ENCODE data around the gene PLAC1.

Gene PLAC1

DNA sequence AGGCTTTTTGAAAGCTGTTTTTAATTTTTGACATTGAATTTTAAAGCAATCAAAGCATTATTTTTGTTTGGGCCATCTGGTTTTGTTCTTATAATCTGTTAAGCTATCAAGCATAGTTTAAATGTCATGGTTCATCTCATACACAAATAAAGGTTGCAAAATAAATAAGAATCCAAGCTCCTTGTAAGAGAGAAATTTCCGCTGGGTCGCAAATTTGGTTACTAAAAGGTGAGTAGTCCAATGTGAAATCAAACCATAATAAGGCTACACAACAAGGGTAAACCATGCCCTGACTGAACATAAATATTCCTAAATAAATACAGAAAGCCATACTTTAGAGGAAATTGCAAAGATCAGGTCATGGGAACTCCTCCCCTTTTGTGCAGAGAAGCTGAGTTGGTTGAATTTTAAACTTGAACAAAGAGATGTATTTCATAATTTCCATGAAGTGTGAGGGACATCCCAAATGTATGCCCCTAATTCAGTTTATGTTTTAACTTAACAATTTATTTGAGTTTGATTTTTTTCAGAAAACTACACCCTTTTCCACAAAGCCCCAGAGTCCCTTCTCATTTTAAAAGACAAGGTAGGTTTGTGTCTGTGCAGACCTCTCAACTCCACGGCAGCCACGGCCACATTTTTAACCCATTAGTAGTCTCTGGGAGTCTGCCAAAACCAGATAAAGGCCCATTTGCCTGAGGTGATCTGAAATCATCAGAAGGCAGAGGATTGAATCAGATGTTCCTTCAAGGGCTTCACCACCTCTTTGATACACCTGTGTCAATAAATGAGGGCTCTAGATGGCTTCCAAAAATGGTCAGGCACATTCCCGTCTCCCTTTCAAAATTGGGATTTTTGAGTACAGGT is 85.2 kb downstream of the PLAC1 start:
- no peak for DNase-seq

DNA sequence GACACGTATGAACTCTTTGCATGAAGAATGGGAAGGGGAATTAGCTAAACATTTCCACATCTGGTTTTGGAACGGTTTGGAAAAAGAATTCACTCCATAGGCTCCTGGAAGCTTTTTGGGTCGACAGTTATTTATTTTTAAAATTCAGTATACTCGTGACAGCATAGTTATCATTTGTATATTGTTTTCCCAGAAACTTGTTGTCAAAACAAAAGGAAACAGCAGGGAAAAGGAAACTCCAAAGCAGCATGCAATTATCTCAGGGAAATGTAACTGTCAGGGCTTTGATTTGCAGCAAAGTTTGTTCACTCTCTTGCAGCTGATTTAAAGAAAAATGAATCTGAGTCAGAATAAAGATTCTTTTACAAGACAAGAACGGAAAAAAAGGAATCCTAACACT is 86.5 kb downstream of the PLAC1 start:
- no peak for DNase-seq

DNA sequence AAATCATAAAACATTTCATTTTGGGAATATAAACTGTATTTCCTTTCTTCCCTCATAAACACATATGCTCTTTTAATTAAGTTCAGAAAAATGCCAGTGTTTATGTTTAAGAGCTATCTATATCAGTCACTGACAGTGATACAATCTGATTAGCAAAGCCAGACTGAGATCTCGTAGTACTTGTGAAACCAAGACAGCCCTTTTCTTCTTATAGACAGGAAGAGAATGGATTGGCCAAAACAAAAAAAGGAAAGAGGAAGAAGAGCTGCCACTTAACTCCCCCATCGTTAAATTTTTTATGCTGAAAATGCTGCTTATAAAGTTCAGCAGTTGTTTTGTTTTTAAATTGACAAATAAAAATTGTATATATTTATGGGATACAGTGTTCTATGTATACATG is 87.4 kb downstream of the PLAC1 start:
- no peak for DNase-seq

DNA sequence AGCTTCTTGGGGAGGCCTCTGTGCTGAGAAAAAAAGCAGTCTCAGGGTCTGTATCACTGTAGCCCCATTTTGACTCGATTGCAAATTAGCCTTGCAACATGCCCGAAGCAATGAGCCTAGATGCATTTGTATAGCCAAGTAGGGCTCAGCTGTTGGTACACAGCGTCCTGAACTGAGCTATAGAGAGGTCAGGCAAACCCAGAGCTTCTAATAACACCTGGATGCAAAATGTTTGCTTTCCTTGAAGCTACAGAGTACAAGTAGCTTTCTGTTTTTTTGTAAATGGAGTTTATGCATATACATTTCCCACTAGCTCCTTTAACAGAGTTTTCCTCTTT is 87.8 kb downstream of the PLAC1 start:
- DNase-seq, result no peak

DNA sequence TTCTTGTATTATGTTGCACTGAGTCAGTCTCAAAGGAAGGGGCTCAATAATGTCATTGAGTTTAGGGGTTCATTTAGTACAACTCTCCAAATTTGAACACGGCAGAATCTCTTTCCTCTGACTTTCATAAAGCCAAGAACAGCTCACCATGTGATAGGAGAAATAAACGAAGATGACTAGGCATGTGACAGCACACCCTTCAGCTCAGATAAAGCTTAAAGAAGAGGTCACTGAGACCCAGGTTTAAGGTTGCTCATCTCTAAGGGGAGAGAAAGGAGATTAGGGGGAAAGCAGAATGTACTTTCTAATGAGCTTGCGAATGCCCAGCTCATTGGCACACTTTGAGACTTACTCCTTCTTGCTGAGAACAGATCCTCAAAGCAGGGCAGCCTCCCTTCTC is 89.0 kb downstream of the PLAC1 start:
- DNase-seq, result no peak

DNA sequence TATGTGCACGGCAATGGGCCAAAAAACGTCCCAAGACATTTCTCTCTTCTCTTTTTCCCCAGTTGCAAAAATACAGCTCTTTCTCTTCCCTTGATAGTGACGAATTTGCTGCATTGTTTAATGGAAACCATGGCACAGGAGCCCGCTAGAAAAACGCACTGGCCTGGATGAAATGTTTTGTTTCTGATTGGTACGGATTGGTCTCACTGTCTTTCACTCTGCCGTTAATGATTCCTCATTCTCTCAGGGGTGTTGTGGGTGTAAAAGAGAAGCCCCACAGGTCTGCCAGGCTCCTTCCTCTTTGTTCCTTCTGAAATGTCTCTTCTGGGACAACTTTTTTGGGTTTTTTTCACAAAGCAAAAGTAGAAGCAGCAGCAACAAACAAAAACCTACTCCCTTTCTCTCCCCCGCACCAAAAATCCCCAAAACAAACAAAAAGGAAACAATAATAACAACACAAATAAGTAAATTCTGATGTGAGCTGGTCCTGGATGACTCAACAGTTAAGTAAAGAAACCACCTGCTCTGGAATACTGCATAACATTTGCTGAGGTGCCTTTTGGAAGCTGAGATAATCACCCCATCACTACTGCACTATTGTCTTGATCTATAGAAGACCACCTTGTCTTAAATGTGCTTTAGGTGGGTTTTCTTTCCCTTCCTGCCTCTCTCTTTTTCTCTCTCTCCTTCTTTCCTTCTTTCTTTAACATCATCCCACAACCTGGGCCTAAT is 89.8 kb downstream of the PLAC1 start:
- no peak for DNase-seq

DNA sequence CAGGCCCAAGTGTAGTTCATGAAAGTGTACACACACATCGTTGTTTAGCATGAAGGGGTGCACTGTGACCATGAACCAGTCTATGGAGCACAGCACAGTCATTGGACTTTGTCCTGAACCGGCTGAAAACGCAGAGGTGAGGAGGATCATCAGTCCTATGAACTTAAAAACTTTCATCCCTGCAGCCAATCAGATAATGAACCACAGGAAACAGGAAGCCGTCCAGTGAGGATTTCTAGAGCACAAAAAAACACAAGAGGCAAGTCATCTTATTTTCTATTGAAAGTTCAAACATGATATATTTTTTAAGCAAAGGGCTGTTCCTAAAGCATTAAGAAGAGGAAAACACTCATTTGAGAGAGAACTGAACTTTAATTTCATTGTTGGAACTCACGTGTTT is 91.8 kb downstream of the PLAC1 start:
- DNase-seq, result no peak

DNA sequence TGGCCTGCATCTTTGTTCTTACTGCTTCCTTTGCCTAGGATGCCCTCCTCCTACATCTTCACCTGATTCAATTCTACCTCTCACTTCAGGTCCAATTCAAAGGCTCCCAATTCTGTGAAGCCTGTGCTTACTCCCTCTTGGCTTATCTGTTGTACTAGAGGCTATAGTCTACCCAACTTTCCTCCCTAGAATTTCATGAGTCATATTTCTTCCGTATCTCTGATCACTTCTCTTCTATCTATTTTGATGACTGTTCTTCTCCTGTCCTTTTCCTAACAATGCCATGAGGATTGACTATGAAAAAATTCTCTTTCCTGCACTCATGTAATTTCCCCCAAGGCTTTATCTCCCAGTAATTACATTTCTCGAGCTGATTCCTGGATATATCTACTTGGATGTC is 96.3 kb downstream of the PLAC1 start:
- no peak for DNase-seq

DNA sequence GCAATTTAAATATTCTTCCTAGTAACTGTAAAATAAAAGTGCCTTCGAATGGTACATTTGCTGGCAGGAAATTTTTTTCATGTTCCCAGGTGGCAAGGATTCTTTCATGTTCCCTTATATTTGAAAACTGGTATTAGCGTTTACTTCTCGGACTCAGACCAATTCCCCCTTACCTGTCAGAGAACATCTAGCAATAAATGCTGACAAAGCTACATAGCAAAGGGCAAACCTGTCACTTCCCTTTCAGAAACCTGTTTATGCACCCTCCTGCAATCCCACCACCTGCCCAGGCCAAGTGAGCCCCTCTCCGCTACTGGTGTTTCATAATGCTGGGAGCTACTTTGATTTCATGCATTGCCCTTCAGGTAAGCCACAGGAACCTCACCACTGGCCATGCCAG is 100.1 kb downstream of the PLAC1 start:
- DNase-seq, result no peak

DNA sequence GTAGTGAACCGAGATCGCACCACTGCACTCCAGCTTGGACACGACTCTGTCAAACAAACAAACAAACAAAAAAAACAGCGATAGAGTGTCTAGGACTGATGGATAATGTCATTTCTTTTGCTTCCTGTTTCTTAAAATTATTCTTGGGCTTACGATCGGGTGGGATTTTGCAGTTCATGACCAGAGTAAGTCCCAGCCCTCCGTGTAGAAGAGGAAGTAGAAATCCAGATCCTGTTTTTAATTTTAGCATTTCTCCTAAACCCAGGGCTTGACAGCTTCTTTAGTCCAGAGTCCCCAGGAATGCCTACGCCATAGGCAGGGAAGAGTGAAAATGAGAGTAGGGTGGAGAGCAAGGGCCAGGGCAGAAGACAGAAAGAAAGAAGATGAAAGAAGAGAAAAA is 104.0 kb downstream of the PLAC1 start:
- no peak for DNase-seq

DNA sequence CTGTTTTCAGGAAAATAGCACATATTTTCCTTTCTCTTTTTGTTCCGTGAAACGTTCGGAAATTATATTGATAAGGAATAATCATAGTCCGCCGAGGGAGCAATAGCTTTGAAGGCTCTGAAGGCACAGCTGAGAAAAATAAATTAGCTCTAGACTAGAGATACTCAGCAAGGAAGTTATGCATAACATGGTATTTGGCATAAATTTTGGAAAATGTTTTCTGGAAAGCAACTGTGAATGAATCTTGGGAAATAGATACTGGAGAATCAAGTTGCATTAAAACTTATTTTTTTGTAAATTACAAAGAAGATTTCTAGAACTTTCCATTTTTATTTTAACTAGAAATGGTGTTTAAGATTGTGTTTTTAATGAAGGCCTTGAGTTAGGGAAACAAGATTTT is 105.9 kb downstream of the PLAC1 start:
- no peak for DNase-seq

DNA sequence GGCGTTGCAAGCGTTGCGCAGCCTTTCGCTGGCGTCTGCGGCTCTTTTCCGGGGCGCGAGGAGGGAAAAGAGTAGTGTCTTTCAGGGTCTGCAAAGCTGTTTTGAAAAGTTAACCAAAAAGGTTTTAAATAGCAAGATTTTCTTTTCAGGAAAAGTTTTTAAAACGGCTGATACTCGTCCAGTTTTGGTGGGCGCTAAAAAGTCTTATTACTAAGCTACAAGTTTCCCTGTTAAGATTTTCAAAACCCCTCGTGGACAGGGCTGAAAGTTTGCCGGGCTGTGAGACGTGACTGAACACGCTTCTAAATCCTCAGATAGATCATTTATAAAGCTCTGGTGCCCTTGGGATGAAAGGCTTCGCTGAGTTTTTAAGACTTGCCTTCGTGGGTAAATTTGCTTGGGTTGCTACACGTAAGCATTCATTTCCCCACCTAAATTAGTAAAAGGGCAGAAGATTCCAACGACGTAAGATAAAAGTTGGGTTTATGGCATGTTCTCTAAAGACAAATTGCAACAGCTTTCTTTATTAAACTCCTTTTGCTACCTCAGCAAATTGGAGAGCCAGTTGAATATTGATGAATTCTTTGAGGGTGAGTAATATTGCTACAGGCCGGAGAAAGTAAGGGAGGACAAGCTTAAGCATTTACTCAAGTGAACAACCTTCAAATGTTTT is 106.8 kb downstream of the PLAC1 start:
- no peak for DNase-seq

DNA sequence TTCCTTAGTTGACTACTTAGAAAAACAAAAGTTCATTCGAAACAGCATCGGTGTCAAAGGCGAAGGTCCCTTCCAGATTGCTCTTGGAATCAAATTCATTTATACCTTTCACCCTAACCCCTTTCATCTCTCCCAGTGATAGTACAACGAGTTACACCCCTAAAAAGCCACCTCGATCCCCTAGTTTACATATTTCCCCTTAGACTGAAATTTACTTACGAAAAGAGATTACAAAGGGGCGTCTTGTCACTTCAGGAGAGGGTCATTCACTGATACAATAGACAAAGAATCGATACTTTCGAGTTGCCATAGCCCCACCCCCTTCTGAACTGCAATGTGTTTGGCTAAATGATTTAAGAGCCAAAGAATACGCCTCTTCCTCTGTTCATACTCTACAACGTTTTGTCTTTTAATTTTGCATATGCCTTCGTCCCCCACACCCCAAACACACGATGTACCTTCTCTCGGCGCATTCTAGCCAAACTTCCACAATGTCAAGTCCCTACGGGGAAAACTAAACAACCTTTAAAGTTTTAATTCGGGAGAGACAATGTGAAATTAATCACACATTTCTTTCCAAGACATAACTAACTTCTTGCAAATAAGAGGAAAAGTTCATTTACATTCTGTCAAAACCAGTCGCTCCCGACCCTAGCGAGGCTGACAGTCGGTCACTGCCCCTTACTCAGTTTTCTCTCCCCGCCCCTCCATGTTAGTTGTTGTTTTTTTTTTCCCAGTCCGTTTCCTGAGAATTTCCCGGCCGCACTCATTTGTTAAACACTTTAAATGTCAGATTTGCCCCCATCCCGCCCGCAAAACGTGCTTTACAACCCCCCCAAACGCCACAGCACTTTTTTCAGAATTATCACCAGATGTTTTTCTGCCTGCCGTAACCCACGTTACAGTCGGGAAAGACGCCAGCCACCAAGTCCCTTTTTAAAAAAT is 109.7 kb downstream of the PLAC1 start:
- no peak for DNase-seq

DNA sequence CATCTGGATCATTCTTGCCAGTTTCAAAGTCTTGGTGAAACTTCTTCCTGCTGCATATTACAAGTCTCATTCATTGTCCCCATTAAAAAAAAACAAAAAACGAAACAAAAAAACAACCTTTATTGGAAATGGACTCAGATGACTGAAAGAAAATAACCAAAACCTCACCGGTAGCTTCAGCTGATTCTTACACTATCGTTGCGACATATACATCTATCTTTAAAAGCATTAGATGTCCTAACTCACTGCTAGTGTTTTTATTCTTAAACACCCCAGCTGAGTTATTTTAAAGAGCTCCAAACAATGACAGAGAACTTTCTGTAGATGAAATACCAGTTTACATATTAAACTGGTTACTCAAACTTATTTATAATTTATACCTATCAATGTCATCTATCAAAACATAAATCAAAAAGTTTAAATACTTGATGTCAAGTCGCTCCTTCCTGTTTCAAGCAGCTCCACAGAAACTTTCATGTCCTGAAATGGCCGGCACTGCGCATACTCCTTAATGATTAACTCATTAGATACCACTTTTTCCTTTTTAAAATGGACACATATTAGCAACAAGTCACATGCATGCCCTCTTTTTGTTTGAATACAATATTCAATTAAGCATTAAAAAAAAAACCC is 111.1 kb downstream of the PLAC1 start:
- no peak for DNase-seq

DNA sequence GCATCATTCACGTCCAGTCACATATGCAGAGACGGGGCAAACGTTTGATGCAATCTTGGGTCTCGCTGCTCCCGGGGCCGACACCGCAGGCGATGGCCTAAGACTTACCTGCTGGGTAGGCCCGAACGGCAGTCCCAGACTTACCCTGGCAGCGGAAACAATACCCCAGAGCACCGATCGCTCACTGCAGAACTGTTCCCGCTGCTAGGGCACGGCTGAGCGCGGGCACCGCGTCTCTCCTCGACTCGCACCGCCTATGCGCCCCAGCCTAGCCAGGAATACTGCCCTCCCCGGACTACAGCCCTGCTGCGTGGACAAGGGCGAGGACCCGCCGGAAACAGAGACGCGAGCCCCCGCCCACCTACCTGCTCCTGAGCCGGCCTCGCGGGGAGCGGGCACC is 112.1 kb downstream of the PLAC1 start:
- DNase-seq, result no peak

DNA sequence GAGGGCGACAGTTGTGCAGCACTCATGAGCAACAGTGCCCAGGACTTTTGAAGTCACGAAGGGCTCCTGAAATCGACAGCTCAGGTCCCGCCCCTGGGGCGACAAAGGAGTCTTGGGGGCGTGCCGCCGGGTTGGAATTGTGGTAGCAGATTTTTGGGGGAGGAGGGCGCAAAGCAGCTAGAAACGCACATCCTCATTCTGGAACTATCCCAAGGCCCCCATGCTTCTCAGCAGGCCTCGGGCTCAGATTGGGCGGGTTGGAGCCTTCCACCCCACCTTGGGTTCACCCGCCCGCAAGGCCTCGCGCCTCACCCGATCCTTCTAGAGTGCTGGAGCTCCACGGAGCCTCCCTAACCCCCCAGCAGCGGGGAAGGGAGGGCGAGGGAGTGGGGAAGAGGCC is 112.8 kb downstream of the PLAC1 start:
- DNase-seq, result no peak

DNA sequence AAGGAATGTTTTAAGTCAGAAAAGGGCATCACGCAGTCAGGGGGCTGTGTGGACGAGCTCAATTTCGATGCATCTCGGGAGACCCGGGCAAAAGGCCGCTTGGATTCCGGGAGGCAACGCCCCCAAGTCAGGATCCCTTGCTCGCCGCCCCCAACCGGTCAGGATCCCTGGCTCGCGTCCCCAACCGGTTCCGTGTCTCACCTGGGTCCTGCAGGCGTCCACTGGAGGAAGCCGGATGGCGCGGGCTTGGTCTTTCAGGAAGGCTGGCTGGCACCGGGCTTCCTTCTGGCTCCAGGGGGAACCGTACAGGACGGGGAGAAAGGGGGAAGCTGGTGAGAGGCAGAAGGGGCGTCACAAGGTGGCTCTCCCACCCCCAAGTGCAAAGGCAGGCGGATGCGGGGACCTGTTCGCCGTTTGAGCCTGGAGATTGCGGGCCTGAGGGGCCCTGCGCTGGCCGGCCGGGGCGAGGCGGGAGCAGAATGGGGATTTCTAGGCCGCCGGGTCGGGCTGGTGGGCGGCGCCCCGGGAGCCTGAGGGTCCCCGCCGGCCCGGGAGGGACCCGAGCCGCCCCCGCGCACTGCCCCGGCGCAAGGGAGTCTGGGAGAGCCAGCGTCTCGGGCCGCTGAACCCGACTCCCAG is 113.6 kb downstream of the PLAC1 start:
- no peak for DNase-seq

DNA sequence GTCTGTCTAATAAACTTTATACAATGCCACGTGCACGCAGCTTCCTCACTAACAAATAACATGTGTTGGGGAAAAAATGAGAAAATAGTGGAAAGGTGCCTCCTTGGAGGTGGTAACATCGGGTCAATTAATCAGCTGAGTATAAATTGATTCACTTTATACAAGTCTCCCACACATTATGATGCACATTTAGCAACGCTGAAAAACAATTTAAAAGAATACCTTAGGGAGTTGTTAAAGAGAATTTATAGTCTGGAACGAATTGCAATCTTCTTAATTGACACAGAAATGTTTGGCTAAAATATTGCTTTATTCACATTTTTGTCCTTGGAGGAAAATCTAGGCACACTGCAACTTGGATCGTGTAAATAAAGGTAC is 114.1 kb downstream of the PLAC1 start:
- DNase-seq, result no peak

DNA sequence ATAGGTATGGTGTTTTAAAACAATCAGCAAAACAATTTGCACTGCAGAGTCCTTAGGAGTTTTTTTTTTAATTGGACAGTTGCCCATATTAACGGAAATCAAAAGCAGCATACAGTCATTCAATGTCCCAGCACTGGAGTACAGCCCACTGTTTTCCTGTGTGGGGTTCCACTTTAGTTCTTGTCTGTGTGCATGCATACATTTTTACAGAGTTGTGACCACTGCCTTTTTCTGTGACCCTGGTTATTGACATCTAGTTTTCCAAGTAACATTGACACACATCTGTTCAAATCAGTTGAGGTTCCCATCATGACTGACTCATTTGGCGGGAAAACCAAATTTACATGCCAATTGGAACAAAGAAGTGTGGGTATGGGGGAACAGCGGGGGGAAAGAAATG is 115.0 kb downstream of the PLAC1 start:
- no peak for DNase-seq

DNA sequence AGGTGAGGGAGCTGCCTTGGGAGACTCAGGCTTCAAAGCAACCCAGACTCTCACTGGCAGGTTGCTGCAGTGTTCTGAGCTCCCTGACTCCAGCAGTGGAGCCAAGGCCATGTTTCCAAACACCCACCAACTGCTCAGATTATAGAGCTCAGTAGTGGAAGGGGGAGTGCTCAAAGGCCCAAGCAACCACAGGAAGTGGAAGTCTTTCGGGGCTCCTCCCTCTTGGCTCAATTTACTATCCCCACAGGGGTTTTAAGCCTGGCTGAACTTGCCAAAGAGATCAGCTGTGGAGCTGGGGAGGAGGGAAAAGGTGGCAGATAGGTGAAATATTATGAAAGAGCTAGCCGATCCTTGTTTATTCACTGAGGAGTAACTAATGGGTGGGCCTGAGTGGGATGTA is 115.8 kb downstream of the PLAC1 start:
- DNase-seq, result no peak

DNA sequence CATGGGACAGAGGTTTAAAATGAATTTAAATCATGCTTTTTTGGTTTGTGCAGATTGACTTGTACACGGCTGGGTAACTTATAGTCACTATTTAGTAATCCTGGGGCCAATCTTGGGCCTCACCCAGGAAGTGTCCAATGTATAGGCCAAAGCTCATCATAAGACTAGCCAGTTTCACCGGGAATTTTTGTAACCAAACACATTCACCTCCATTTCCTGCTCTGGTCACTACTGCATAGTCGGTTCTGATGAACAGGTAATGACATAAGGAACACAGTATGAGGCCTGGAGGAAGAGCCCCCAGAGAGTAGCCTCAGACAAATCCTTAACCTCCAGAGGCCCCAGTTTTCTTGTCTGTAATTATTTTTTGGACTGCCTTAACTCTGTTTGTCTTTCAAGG is 116.4 kb downstream of the PLAC1 start:
- DNase-seq, result no peak

DNA sequence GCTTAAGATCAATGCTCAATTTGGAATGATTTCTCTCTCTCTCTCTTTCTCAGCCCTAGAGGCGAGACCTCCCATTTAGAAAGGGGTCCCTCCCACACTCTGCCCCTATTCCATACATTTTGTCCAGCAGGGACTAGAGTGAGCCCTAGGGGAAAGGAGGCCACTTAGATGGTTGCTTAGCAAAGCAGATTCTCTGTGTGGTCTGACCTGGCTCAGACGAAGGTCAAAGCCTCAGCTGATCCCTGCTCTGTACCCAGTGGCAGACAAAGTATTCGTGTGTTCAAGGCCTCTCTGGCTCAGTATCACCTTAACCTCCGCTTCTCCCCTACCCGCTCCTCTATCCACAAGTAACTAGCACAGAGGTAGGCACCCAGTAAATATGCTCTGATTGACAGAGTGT is 120.0 kb downstream of the PLAC1 start:
- DNase-seq, result no peak
